DLD1 (cell line): Measurements from ENCODE around the gene NF1.
"Not testable (repeated sequence)": the region's sequence is repeated elsewhere in the genome, so short reads cannot be mapped to it uniquely, and the experiment has no call there.

Source experiments
- in situ Hi-C: cut with HindIII; loops from 2 replicates; pipeline ENCODE4 v1.10.0; 2017; ENCODE audit warnings: low sequenced_read_pairs

The NF1 gene

GRCh38 chr17:31379597-31380205, 284.9 kb downstream of the NF1 start:
- in situ Hi-C loops: no loop called here

GRCh38 chr17:31381165-31381668, 286.4 kb downstream of the NF1 start:
- in situ Hi-C loops: no loop called here

DNA sequence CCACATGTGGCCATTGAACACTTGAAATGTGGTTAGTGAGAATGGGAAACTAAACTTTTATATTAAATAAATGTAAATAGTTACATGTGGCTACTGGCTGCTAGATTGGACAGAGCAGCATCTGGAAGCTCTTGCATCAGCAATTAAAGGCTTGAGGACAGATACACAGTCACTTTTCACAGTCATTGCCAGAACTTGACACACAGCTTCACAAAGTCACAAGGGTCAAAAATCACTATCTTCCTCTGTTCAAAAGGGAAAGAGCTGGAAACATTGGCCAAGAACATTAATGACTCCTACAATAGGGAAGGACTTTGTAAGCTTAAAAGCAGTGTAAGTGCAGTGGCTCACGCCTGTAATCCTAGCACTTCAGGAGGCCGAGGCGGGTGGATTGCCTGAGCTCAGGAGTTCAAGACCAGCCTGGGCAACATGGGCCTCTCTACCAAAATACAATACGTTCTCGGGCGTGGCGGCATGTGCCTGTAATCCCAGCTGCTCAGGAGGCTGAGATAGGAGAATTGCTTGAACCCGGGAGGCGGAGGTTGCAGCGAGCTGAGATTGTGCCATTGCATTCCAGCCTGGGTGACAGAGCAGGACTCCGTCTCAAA, 288.0 kb downstream of the NF1 start:
- in situ Hi-C loops: not testable (repeated sequence)

DNA sequence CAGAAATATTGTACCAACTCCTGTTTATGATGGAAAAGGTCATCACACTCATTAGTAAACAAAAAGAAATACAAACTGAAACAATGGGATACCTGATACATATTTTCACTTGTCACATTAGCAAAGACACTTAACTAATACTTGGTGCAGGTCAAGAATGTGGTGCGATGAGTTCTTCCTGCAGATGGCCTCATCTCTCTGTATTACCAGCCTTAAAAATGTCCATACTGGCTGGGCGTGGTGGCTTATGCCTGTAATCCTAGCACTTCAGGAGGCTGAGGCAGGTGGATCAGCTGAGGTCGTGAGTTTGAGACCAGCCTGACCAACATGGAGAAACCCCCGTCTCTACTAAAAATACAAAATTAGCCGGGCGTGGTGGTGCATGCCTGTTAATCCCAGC, 288.7 kb downstream of the NF1 start:
- in situ Hi-C loops: not testable (repeated sequence)

DNA sequence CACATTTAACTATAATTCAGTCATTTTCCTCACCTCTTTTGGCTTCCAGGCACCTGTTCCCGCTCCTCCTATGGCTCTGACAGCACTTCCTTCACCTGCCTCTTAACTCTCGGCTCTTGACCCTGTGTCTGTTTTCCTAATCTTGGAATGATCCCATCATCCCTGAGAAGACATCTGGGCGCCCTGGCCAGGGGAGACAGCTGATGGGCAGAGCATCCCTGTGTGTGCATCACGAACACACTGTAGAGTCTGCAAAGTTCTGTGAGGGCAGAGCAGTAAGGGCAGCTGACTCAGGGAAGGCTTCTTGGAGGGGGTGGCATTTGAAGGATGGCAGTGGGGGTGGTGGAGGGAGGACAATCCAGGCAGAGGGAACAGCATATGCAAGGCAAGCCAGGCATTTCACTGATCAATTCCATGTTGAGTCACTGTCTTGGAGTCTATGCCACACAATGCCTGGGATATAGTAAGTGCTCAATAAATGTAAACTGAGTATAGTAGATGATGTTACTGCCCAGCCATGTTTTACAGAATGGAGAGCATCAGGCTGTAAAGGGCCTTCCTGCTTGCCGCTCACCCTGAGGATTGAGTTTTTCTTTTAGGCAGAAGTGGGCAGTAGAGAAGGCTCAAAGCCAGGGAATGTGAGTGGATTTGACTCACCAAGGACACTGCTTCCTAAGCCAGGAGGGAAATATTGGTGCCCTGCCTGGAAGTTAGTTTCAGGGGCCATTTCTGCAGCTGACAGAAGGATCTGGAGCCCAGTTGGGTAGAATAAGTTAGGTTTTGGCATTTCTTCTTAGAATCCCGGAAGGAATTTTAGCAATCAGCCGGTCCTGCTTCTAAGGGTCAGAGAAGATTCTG, 290.9 kb downstream of the NF1 start:
- in situ Hi-C loops: no loop called here

DNA sequence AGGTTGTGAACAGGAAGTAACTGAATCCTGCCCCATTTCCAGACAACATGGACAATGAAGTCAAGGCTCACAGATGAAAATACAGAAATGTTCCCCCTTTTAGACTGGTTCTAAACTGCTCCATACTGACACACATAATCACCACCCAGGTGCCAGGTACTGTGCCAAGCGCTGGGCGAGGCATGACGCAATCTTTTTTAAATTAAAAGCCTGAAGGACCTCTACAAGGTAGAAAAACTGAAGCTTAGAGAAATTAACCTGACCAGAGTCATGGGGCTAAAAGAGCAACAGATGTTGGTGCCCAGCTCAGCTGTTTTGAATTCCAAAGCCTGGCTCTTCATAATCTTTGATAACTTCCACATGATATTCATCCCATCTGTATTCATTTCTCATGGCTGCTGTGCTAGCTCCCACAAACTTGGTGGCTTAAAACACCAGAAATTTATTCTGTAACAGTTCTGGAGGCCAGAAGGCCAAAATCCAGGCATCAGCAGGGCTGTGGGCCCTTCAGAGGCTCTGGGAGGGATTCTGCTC, 291.8 kb downstream of the NF1 start:
- in situ Hi-C loops: no loop called here

DNA sequence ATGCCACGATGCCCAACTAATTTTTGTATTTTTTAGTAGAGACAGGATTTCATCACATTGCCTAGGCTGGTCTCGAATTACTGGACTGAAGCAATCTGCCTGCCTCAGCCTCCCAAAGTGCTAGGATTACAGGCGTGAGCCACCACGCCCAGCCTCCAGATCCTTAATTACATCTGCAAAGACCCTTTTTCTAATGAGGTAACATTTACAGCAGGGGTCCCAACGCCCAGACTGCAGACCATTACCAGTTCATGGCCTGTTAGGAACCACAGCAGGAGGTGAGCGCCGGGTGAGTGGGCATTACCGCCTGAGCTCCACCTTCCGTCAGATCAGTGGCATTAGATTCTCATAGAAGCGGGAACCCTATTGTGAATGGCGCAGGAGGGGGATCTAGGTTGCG, 292.7 kb downstream of the NF1 start:
- in situ Hi-C loops: no loop called here

- in situ Hi-C loops: no loop called here
These were observed 293.6 kb downstream of the NF1 start for GRCh38 chr17:31388351-31388750.

DNA sequence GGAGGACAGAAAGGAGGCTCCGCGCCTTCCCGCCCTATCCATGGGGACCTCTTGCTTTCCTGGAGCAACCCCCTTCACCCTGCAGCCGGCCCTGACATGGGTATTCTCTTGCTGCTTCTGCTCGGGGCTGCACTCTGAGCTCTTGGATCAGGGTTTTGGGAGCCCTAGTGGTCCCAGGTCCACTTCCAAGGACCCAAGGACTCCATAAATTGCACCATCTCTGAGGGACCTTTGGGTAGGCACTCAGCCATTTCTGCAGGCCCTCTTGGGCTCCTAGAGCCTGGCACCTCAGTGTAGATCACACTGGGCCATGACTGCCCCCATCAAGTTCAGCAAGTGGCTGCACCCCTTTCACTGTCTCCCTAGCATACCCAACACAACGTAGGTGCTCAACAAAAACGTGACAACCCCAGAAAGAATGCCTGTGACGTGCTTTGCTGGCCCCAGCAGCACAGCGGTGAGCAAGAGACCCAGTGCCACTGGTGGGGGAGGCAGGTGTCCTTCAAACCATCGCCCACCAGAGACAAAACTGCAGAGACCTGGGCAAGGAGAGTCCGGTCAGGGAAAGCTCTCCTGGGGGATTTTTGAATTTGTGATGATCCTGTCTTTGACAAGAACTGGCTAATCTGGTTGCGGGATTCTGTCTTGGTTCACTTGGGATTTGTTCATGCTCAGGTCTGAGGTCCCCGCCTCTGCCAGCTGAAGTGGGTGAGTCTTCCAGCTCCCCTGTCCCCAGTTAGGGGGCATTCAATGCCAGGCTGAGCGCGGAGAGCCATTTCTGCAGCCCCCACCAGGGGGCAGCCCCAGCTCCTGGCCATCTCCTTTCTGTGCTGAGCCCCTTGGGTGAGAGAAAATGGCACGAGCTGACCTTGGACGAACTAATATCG, 294.2 kb downstream of the NF1 start:
- in situ Hi-C loops: no loop called here

GRCh38 chr17:31389657-31390381, 295.0 kb downstream of the NF1 start:
- in situ Hi-C loops: no loop called here

DNA sequence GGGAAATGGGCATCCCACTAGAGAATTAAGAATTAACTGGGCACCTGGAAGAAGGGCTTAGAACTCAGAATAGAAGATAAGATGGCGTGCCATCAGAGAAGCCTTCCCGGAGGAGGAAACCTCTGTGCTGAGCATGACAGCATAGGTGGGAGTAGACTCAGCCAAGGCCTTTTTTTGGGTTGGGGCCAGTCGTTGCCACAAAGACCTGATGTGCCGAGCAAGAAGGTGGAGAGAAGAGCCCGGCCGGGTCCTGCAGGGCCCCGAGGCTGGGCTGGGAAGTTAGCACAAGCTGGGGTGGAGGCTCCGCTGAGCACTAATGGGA, 295.6 kb downstream of the NF1 start:
- in situ Hi-C loops: no loop called here

- in situ Hi-C loops: no loop called here
These were observed 296.1 kb downstream of the NF1 start for GRCh38 chr17:31390748-31391495.

DNA sequence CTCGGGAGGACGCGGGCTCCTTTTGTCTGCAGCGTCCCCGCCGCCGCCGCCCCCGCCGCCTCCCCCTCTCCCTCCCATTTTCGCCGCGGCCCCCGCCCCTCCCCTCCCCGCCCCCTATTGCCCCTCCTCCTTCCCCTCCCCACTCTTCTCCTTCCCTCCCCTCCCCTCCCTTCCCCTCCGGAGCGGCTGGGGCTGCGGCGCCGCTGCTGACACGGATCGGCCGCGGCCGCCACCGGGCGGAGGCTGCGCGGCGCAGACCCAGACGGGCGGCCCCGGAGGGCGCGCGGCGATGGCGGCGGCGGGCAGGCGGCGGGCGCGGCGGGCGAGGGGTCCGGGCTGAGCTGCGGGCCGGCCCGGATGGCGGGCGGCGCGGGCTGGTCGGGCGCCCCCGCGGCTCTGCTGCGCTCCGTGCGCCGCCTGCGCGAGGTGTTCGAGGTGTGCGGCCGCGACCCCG, 296.7 kb downstream of the NF1 start, which contains the start of gene RAB11FIP4:
RAB11FIP4 (plus strand) TSS at position 180 of the 454 bp plus-strand sequence; CDS start at position 358, 178 bp downstream.
- in situ Hi-C loops: no loop called here

DNA sequence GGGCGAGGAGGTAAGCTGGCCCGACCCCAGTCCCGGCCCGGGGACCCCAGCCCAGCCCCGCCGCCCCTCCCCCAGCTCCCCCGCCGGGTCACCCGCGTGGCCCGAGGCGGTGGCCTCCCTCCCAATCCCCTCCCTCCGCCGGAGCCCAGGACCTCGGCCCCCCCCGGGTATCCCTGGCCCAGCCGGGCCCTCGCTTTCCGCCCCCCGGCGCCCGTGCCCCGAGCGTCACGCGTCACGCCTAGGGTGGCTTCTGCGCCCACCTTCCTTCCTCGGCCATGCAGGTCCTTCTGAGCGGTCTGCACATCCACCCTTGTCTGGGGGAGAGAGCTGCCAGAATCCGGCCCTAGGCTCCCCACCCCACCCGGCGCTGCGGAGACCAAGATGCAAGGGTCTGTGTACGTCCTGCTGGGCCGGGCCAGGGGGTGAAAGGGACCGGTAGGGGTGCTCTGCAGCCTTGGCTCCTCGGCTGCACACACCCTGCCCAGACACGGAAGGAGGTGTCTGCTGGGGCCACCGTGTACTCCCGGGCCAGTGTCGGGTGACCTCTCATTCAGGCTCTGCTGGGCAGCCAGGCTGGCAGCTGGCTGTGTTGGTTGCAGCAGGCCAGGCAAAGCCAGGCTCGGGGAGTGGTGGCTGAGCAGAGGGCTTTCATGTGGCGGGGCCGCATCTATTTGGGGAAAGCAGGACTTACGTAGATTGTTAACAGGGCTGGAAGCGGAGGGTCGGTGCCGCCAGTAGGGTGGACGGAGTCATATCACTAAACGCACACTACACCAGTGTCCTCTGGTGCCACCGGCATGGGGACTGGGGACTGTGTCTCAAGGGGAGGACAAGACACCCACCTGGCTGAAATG, 297.5 kb downstream of the NF1 start:
- in situ Hi-C loops: no loop called here

- in situ Hi-C loops: no loop called here
These were observed 298.3 kb downstream of the NF1 start for GRCh38 chr17:31392856-31393748.

- in situ Hi-C loops: no loop called here
These were observed 299.0 kb downstream of the NF1 start for GRCh38 chr17:31393749-31394146.

GRCh38 chr17:31394544-31394943, 299.8 kb downstream of the NF1 start:
- in situ Hi-C loops: no loop called here
